ENCODE results near the gene CDS2. TPM values are rescaled to one million over a fixed set of nuclear protein-coding genes. Genes with fewer than 3 reads are reported as not detected.

The CDS2 gene
- total and polyA plus RNA-seq, 2 of the 13 experiments (the other 11 are each of a cell fraction or from before 2014, with no cell fraction given), result 81.3 to 153 TPM

- TF ChIP-seq, protein P1, sequence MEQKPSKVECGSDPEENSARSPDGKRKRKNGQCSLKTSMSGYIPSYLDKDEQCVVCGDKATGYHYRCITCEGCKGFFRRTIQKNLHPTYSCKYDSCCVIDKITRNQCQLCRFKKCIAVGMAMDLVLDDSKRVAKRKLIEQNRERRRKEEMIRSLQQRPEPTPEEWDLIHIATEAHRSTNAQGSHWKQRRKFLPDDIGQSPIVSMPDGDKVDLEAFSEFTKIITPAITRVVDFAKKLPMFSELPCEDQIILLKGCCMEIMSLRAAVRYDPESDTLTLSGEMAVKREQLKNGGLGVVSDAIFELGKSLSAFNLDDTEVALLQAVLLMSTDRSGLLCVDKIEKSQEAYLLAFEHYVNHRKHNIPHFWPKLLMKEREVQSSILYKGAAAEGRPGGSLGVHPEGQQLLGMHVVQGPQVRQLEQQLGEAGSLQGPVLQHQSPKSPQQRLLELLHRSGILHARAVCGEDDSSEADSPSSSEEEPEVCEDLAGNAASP (CRISPR knock-in tag; IDR thresholded peaks at IDR 0.05; ENCODE audit: borderline replicate concordance), result no peak
- TF ChIP-seq ZNF549 (CRISPR knock-in tag; IDR thresholded peaks at IDR 0.05) (no peak), ATF6 (CRISPR knock-in tag; conservative IDR thresholded peaks at IDR 0.05) (no peak), PRPF4 (IDR thresholded peaks at IDR 0.05; ENCODE audit: low read depth, low read length, poor library complexity, severe bottlenecking) (no peak), ZSCAN22 (CRISPR knock-in tag; IDR thresholded peaks at IDR 0.05) (no peak), GABPB1 (CRISPR knock-in tag; IDR thresholded peaks at IDR 0.05) (no peak; the same call in 1 of the 2 replicates), ZNF607 (CRISPR knock-in tag; IDR thresholded peaks at IDR 0.05; ENCODE audit: borderline replicate concordance) (no peak), ZNF720 (CRISPR knock-in tag; IDR thresholded peaks at IDR 0.05) (no peak), SRSF9 (IDR thresholded peaks at IDR 0.05; ENCODE audit: borderline replicate concordance, insufficient read depth, low read depth, low read length, poor library complexity, severe bottlenecking) (no peak), ZNF530 (CRISPR knock-in tag; IDR thresholded peaks at IDR 0.05; ENCODE audit: low read depth) (no peak), NFYC (CRISPR knock-in tag; IDR thresholded peaks at IDR 0.05) (no peak), ZNF713 (CRISPR knock-in tag; IDR thresholded peaks at IDR 0.05) (no peak), ZNF296 (CRISPR knock-in tag; conservative IDR thresholded peaks at IDR 0.05) (no peak), GPBP1L1 (CRISPR knock-in tag; IDR thresholded peaks at IDR 0.05) (no peak), TCF7L2 (IDR thresholded peaks at IDR 0.05; ENCODE audit: low read depth, low read length) (no peak), KMT2B (CRISPR knock-in tag; IDR thresholded peaks at IDR 0.05) (no peak; the same call in 1 of the 2 replicates), MATR3 (CRISPR knock-in tag; IDR thresholded peaks at IDR 0.05) (no peak)
- TF ChIP-seq, protein P2, sequence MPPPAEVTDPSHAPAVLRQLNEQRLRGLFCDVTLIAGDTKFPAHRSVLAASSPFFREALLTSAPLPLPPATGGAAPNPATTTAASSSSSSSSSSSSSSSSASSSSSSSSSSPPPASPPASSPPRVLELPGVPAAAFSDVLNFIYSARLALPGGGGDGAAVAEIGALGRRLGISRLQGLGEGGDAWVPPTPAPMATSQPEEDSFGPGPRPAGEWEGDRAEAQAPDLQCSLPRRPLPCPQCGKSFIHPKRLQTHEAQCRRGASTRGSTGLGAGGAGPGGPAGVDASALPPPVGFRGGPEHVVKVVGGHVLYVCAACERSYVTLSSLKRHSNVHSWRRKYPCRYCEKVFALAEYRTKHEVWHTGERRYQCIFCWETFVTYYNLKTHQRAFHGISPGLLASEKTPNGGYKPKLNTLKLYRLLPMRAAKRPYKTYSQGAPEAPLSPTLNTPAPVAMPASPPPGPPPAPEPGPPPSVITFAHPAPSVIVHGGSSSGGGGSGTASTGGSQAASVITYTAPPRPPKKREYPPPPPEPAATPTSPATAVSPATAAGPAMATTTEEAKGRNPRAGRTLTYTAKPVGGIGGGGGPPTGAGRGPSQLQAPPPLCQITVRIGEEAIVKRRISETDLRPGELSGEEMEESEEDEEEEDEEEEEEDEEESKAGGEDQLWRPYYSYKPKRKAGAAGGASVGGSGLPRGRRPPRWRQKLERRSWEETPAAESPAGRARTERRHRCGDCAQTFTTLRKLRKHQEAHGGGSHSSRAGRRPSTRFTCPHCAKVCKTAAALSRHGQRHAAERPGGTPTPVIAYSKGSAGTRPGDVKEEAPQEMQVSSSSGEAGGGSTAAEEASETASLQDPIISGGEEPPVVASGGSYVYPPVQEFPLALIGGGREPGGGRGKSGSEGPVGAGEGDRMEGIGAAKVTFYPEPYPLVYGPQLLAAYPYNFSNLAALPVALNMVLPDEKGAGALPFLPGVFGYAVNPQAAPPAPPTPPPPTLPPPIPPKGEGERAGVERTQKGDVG (CRISPR knock-in tag; IDR thresholded peaks at IDR 0.05; ENCODE audit: borderline replicate concordance), result no peak
- TF ChIP-seq, protein P3, sequence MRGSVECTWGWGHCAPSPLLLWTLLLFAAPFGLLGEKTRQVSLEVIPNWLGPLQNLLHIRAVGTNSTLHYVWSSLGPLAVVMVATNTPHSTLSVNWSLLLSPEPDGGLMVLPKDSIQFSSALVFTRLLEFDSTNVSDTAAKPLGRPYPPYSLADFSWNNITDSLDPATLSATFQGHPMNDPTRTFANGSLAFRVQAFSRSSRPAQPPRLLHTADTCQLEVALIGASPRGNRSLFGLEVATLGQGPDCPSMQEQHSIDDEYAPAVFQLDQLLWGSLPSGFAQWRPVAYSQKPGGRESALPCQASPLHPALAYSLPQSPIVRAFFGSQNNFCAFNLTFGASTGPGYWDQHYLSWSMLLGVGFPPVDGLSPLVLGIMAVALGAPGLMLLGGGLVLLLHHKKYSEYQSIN (CRISPR knock-in tag; IDR thresholded peaks at IDR 0.05; ENCODE audit: borderline replicate concordance), result no peak
- TF ChIP-seq, protein P4, sequence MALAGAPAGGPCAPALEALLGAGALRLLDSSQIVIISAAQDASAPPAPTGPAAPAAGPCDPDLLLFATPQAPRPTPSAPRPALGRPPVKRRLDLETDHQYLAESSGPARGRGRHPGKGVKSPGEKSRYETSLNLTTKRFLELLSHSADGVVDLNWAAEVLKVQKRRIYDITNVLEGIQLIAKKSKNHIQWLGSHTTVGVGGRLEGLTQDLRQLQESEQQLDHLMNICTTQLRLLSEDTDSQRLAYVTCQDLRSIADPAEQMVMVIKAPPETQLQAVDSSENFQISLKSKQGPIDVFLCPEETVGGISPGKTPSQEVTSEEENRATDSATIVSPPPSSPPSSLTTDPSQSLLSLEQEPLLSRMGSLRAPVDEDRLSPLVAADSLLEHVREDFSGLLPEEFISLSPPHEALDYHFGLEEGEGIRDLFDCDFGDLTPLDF (CRISPR knock-in tag; IDR thresholded peaks at IDR 0.05), result no peak
Observed at GRCh38 chr20:5120185-5120476, 6.7 kb upstream of the CDS2 start (continued).

All from HepG2 (cell line).